GM12878 (cell line): ENCODE data around the gene HOXD11.

Source experiments
- BCL11A ChIP-seq: IDR thresholded peaks from 2 replicates; pipeline ENCODE4 v1.6.1; 2011; ENCODE audit warnings: low read depth, low read length
- CREM ChIP-seq: IDR thresholded peaks from 2 replicates; pipeline ENCODE4 v1.6.1; 2014; ENCODE audit warnings: antibody characterized with exemption, low read depth
- TF ChIP-seq, protein P1 (sequence below), 3 experiments: IDR thresholded peaks in 2 of 3; conservative IDR thresholded peaks in 1 of 3; 2 replicates each; pipeline ENCODE4 v1.5.1; 2011; ENCODE audit warnings: low read depth in 3 of 3, low read length in 3 of 3, mild to moderate bottlenecking in 3 of 3, control low read depth in 2 of 3, moderate library complexity in 2 of 3, inconsistent platforms in 1 of 3, mixed read lengths in 1 of 3; ENCODE audit not compliant: control insufficient read depth in 2 of 3, insufficient read depth in 1 of 3; ENCODE audit errors: extremely low read depth in 1 of 3

DNA sequence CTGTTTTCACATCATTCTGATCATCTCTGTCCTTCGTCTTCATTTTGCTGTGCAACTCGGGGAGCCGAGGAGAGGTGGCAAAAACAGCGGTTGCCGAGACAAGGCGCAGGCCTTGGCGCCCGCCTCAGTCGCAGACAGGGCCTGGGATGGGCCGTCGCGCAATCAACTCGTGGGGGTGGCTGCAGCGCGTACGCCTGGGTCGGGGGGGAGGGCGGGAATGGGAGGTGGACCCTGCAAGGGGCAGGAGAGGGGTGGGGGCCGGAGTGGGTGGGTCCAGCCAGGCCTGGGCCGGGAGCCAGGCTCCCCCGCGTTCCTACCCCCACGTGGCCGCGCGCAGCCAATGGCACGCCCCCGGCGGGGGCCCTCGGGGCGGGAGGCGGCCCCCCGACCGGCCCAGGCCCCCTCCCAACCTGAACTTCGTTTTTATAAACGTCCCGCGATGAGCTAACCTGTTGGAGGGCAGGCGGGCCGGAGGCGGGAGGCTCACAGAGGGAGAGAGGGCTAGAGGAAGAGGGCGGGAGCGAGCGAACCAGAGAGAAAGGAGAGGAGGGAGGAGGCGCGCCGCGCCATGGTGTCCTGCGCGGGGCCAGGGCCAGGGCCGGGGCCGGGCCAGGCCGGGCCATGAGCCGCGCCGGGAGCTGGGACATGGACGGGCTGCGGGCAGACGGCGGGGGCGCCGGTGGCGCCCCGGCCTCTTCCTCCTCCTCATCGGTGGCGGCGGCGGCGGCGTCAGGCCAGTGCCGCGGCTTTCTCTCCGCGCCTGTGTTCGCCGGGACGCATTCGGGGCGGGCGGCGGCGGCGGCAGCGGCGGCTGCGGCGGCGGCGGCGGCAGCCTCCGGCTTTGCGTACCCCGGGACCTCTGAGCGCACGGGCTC, 14.6 kb upstream of the HOXD11 start, which contains the start of gene HOXD13:
- TF ChIP-seq, protein P1, sequence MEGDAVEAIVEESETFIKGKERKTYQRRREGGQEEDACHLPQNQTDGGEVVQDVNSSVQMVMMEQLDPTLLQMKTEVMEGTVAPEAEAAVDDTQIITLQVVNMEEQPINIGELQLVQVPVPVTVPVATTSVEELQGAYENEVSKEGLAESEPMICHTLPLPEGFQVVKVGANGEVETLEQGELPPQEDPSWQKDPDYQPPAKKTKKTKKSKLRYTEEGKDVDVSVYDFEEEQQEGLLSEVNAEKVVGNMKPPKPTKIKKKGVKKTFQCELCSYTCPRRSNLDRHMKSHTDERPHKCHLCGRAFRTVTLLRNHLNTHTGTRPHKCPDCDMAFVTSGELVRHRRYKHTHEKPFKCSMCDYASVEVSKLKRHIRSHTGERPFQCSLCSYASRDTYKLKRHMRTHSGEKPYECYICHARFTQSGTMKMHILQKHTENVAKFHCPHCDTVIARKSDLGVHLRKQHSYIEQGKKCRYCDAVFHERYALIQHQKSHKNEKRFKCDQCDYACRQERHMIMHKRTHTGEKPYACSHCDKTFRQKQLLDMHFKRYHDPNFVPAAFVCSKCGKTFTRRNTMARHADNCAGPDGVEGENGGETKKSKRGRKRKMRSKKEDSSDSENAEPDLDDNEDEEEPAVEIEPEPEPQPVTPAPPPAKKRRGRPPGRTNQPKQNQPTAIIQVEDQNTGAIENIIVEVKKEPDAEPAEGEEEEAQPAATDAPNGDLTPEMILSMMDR (IDR thresholded peaks at IDR 0.05 in 2 of 3, conservative IDR thresholded peaks at IDR 0.05 in 1 of 3; ENCODE audit: control insufficient read depth in 2 of 3, extremely low read depth in 1 of 3, insufficient read depth in 1 of 3, low read depth in 3 of 3, low read length in 3 of 3): no peak
- TF ChIP-seq BCL11A (no peak), CREM (no peak)
